Calu3 (cell line): Measurements from ENCODE around the gene AICDA. TPM values are rescaled to one million over a fixed set of nuclear protein-coding genes. Genes with fewer than 3 reads are reported as not detected.
"Not testable (repeated sequence)": the region's sequence is repeated elsewhere in the genome, so short reads cannot be mapped to it uniquely, and the experiment has no call there.

Experiments used
- BruUV-seq: library from RNA; stranded (reverse); fragments of 400-500 nt; replicated peaks from 2 replicates; lab custom pipeline; 2021; lab: Mats Ljungman, UMichigan
- CTCF ChIA-PET: fragments of 300-600 bp; sonication (Branson Sonifier 250); formaldehyde crosslinking; loops from one replicate; lab custom pipeline; 2022; ENCODE audit warnings: antibody characterized with exemption; lab: Charles Lee
- DNase-seq: peaks from one replicate; pipeline ENCODE4 v3.0.0; 2022
- H3K27ac Mint-ChIP-seq: one replicate; pipeline ENCODE4 v1.8.0; 2022; ENCODE audit warnings: mixed read lengths; ENCODE audit not compliant: unreplicated experiment
- H3K27me3 Mint-ChIP-seq: one replicate; pipeline ENCODE4 v1.8.0; 2022; ENCODE audit warnings: mixed read lengths; ENCODE audit not compliant: unreplicated experiment
- H3K36me3 Mint-ChIP-seq: one replicate; pipeline ENCODE4 v1.8.0; 2022; ENCODE audit warnings: mild to moderate bottlenecking, moderate library complexity, mixed read lengths; ENCODE audit not compliant: insufficient read depth, unreplicated experiment
- H3K4me1 Mint-ChIP-seq: one replicate; pipeline ENCODE4 v1.8.0; 2022; ENCODE audit warnings: mild to moderate bottlenecking, low read depth, mixed read lengths; ENCODE audit not compliant: unreplicated experiment
- H3K4me3 Mint-ChIP-seq: one replicate; pipeline ENCODE4 v1.8.0; 2022; ENCODE audit warnings: mild to moderate bottlenecking, low read depth, moderate library complexity, mixed read lengths; ENCODE audit not compliant: unreplicated experiment
- H3K9me3 Mint-ChIP-seq: one replicate; pipeline ENCODE4 v1.8.0; 2022; ENCODE audit warnings: low read depth, mixed read lengths; ENCODE audit not compliant: unreplicated experiment
- CTCF ChIP-seq: fragments of 200-600 bp; IDR thresholded peaks from one replicate; pipeline ENCODE4 v1.8.0; 2022; ENCODE audit warnings: antibody characterized with exemption; ENCODE audit not compliant: unreplicated experiment
- intact Hi-C: fragments of 100-400 bp; cut with micrococcal nuclease; formaldehyde crosslinking; loops from one replicate; pipeline ENCODE4 v1.10.0; 2022; ENCODE audit not compliant: unreplicated experiment
- total RNA-seq: library from RNA; stranded (reverse); gene quantifications from 2 replicates; pipeline ENCODE4 v1.2.3, GENCODE V29; 2022

The AICDA gene
- total RNA-seq, 1 experiment from 2014 or later = not detected

GRCh38 chr12:8590842-8591545 lies 21.7 kb downstream of the AICDA start:
- Mint-ChIP-seq H3K9me3 (no peaks in the 10 kb centered on the region), H3K27me3 (no peaks in the 10 kb centered on the region), H3K36me3 (no peaks in the 10 kb centered on the region), H3K4me3 (no peak overlapping the region), H3K27ac (no peak overlapping the region), H3K4me1 (no peaks in the 10 kb centered on the region)
- no TSS peak for BruUV-seq
- DNase-seq = no peak
- intact Hi-C loops = no loop called here
- no peak for TF ChIP-seq CTCF
- CTCF ChIA-PET = interaction anchor here (0.6 to 1.3 kb wide), 2 partner anchors 12 to 13 kb away, joined by 3 to 12 read pairs; no protein-coding TSS in a partner anchor

- Mint-ChIP-seq H3K27ac (no peak overlapping the region), H3K27me3 (no peaks in the 10 kb centered on the region), H3K36me3 (no peaks in the 10 kb centered on the region), H3K4me1 (no peaks in the 10 kb centered on the region), H3K9me3 (no peaks in the 10 kb centered on the region), H3K4me3 (no peak overlapping the region)
- CTCF ChIA-PET = interaction anchor here (1.1 to 1.3 kb wide), 2 partner anchors 12 to 21 kb away, joined by 3 to 8 read pairs; no protein-coding TSS in a partner anchor
- intact Hi-C loops = no loop called here
- no peak for DNase-seq
- no peak for TF ChIP-seq CTCF
- BruUV-seq = no TSS peak
Measured at GRCh38 chr12:8589679-8590078, 23.0 kb downstream of the AICDA start.

- DNase-seq, intact Hi-C loops, CTCF ChIA-PET, BruUV-seq, H3K4me3 Mint-ChIP-seq, H3K4me1 Mint-ChIP-seq, H3K27ac Mint-ChIP-seq, H3K27me3 Mint-ChIP-seq, H3K36me3 Mint-ChIP-seq, H3K9me3 Mint-ChIP-seq: not testable (repeated sequence)
Measured at GRCh38 chr12:8584478-8584877, 28.2 kb downstream of the AICDA start.

- H3K27ac Mint-ChIP-seq = no peak overlapping the region
Measured at GRCh38 chr12:8584004-8584403, 28.7 kb downstream of the AICDA start.

More at GRCh38 chr12:8584004-8584403, 28.7 kb downstream of the AICDA start:
- no peak for TF ChIP-seq CTCF
- no TSS peak for BruUV-seq
- no peak for DNase-seq
- CTCF ChIA-PET = no interaction called here
- H3K27me3 Mint-ChIP-seq = no peaks in the 10 kb centered on the region
- no peaks in the 10 kb centered on the region for H3K9me3 Mint-ChIP-seq
- intact Hi-C loops = no loop called here
- no peaks in the 10 kb centered on the region for H3K4me1 Mint-ChIP-seq
- H3K4me3 Mint-ChIP-seq = no peak overlapping the region
- no peaks in the 10 kb centered on the region for H3K36me3 Mint-ChIP-seq
